ENCODE results near the gene TEAD1. TPM values are rescaled to one million over a fixed set of nuclear protein-coding genes. Genes with fewer than 3 reads are reported as not detected.

The TEAD1 gene
- total and polyA plus RNA-seq, 3 experiments from 2014 or later, result 0.59 to 0.89 TPM; not detected in 1

- H3K27ac Mint-ChIP-seq, result no peak overlapping the region
- Histone ChIP-seq H3K36me3 (ENCODE audit: insufficient read depth, low read length) (no peaks in the 10 kb centered on the region), H3K27ac (ENCODE audit: low read depth, low read length) (no peak overlapping the region), H3K27me3 (ENCODE audit: insufficient read depth, low read length, poor library complexity, severe bottlenecking) (no peaks in the 10 kb centered on the region), H3K4me1 (ENCODE audit: insufficient read depth, low read length) (no peaks in the 10 kb centered on the region), H3K4me3 (ENCODE audit: low read length) (no peak overlapping the region), H3K9me3 (ENCODE audit: low read length) (no peaks in the 10 kb centered on the region)
- H3K9me3 Mint-ChIP-seq, result peaks cover 8 to 19% (median 12%) of the 10 kb centered on the region in 5 donors
- DNase-seq, result no peak
- H3K36me3 Mint-ChIP-seq, result no peaks in the 10 kb centered on the region
- ChIA-PET POLR2A (no interaction called here), CTCF (no interaction called here)
- no peak overlapping the region for H3K4me3 Mint-ChIP-seq
- peaks cover 11 to 28% of the 10 kb centered on the region in 2 donors for H3K27me3 Mint-ChIP-seq
- no peaks in the 10 kb centered on the region for H3K4me1 Mint-ChIP-seq
Observed at GRCh38 chr11:12655842-12656241, 18.4 kb upstream of the TEAD1 start.

- Histone ChIP-seq H3K4me3 (ENCODE audit: low read length) (no peak overlapping the region), H3K27ac (ENCODE audit: low read depth, low read length) (no peak overlapping the region), H3K27me3 (ENCODE audit: insufficient read depth, low read length, poor library complexity, severe bottlenecking) (no peaks in the 10 kb centered on the region), H3K4me1 (ENCODE audit: insufficient read depth, low read length) (no peaks in the 10 kb centered on the region), H3K36me3 (ENCODE audit: insufficient read depth, low read length) (no peaks in the 10 kb centered on the region), H3K9me3 (ENCODE audit: low read length) (no peaks in the 10 kb centered on the region)
- Mint-ChIP-seq H3K36me3 (no peaks in the 10 kb centered on the region), H3K27ac (no peak overlapping the region), H3K4me1 (no peaks in the 10 kb centered on the region), H3K27me3 (peaks cover 9 to 36% of the 10 kb centered on the region in 2 donors), H3K9me3 (peaks cover 8 to 19% (median 12%) of the 10 kb centered on the region in 5 donors), H3K4me3 (no peak overlapping the region)
- DNase-seq, result no peak
- CTCF ChIA-PET, result no interaction called here
- POLR2A ChIA-PET, result no interaction called here
Observed at GRCh38 chr11:12657336-12657735, 16.9 kb upstream of the TEAD1 start.

GRCh38 chr11:12657981-12658380, 16.2 kb upstream of the TEAD1 start:
- ChIA-PET CTCF (no interaction called here), POLR2A (no interaction called here)
- peaks cover 8 to 19% (median 12%) of the 10 kb centered on the region in 5 donors for H3K9me3 Mint-ChIP-seq

GRCh38 chr11:12662101-12662689, 12.0 kb upstream of the TEAD1 start:
- CTCF ChIA-PET, result no interaction called here

More at GRCh38 chr11:12657981-12658380, 16.2 kb upstream of the TEAD1 start:
- H3K27ac Mint-ChIP-seq, result no peak overlapping the region
- Histone ChIP-seq H3K27me3 (ENCODE audit: insufficient read depth, low read length, poor library complexity, severe bottlenecking) (no peaks in the 10 kb centered on the region), H3K4me1 (ENCODE audit: insufficient read depth, low read length) (no peaks in the 10 kb centered on the region), H3K4me3 (ENCODE audit: low read length) (no peak overlapping the region), H3K9me3 (ENCODE audit: low read length) (no peaks in the 10 kb centered on the region), H3K27ac (ENCODE audit: low read depth, low read length) (no peak overlapping the region), H3K36me3 (ENCODE audit: insufficient read depth, low read length) (no peaks in the 10 kb centered on the region)
- H3K27me3 Mint-ChIP-seq, result peaks cover 9 to 35% of the 10 kb centered on the region in 2 donors
- H3K4me1 Mint-ChIP-seq, result no peaks in the 10 kb centered on the region
- no peaks in the 10 kb centered on the region for H3K36me3 Mint-ChIP-seq
- H3K4me3 Mint-ChIP-seq, result no peak overlapping the region
- DNase-seq, result no peak

GRCh38 chr11:12664385-12664784, 9.8 kb upstream of the TEAD1 start:
- Histone ChIP-seq H3K27me3 (ENCODE audit: insufficient read depth, low read length, poor library complexity, severe bottlenecking) (no peaks in the 10 kb centered on the region), H3K9me3 (ENCODE audit: low read length) (no peaks in the 10 kb centered on the region), H3K27ac (ENCODE audit: low read depth, low read length) (no peak overlapping the region), H3K4me3 (ENCODE audit: low read length) (no peak overlapping the region), H3K4me1 (ENCODE audit: insufficient read depth, low read length) (no peaks in the 10 kb centered on the region), H3K36me3 (ENCODE audit: insufficient read depth, low read length) (no peaks in the 10 kb centered on the region)
- ChIA-PET POLR2A (no interaction called here), CTCF (no interaction called here)
- no peak for DNase-seq
- Mint-ChIP-seq H3K4me1 (no peaks in the 10 kb centered on the region), H3K9me3 (peaks cover 0 to 11% (median 3%) of the 10 kb centered on the region in 5 donors), H3K4me3 (no peak overlapping the region), H3K36me3 (peaks cover 0 to 7% (median 0%) of the 10 kb centered on the region in 3 donors), H3K27me3 (peaks cover 22 to 67% of the 10 kb centered on the region in 2 donors), H3K27ac (no peak overlapping the region)

More at GRCh38 chr11:12662101-12662689, 12.0 kb upstream of the TEAD1 start:
- POLR2A ChIA-PET, result no interaction called here
- no peaks in the 10 kb centered on the region for H3K36me3 ChIP-seq (ENCODE audit: insufficient read depth, low read length)
- no peak overlapping the region for H3K4me3 Mint-ChIP-seq
- no peak for DNase-seq
- H3K27ac Mint-ChIP-seq, result no peak overlapping the region
- no peak overlapping the region for H3K27ac ChIP-seq (ENCODE audit: low read depth, low read length)
- H3K27me3 ChIP-seq (ENCODE audit: insufficient read depth, low read length, poor library complexity, severe bottlenecking), result no peaks in the 10 kb centered on the region
- no peak overlapping the region for H3K4me3 ChIP-seq (ENCODE audit: low read length)
- H3K4me1 Mint-ChIP-seq, result no peaks in the 10 kb centered on the region
- H3K27me3 Mint-ChIP-seq, result peaks cover 15 to 56% of the 10 kb centered on the region in 2 donors
- no peaks in the 10 kb centered on the region for H3K9me3 ChIP-seq (ENCODE audit: low read length)
- no peaks in the 10 kb centered on the region for H3K4me1 ChIP-seq (ENCODE audit: insufficient read depth, low read length)
- H3K36me3 Mint-ChIP-seq, result no peaks in the 10 kb centered on the region
- H3K9me3 Mint-ChIP-seq, result peaks cover 0 to 7% (median 2%) of the 10 kb centered on the region in 5 donors

- Mint-ChIP-seq H3K27me3 (peaks cover 35 to 67% of the 10 kb centered on the region in 2 donors), H3K36me3 (peaks cover 0 to 8% (median 0%) of the 10 kb centered on the region in 3 donors), H3K4me3 (no peak overlapping the region), H3K9me3 (peaks cover 0 to 9% (median 4%) of the 10 kb centered on the region in 5 donors), H3K27ac (no peak overlapping the region), H3K4me1 (peaks cover 0 to 2% (median 0%) of the 10 kb centered on the region in 3 donors)
- ChIA-PET CTCF (no interaction called here), POLR2A (no interaction called here)
- no peak overlapping the region for H3K4me3 ChIP-seq (ENCODE audit: low read length)
- H3K27me3 ChIP-seq (ENCODE audit: insufficient read depth, low read length, poor library complexity, severe bottlenecking), result peaks cover 22% of the 10 kb centered on the region
- no peaks in the 10 kb centered on the region for H3K36me3 ChIP-seq (ENCODE audit: insufficient read depth, low read length)
- no peaks in the 10 kb centered on the region for H3K9me3 ChIP-seq (ENCODE audit: low read length)
- H3K27ac ChIP-seq (ENCODE audit: low read depth, low read length), result no peak overlapping the region
- H3K4me1 ChIP-seq (ENCODE audit: insufficient read depth, low read length), result no peaks in the 10 kb centered on the region
- no peak for DNase-seq
Observed at GRCh38 chr11:12666915-12667314, 7.3 kb upstream of the TEAD1 start.

- CTCF ChIA-PET, result no interaction called here
- peaks cover 40 to 70% of the 10 kb centered on the region in 2 donors for H3K27me3 Mint-ChIP-seq
Observed at GRCh38 chr11:12667646-12668045, 6.6 kb upstream of the TEAD1 start.

GRCh38 chr11:12668166-12668565, 6.1 kb upstream of the TEAD1 start:
- H3K9me3 ChIP-seq (ENCODE audit: low read length), result no peaks in the 10 kb centered on the region
- peaks cover 32% of the 10 kb centered on the region for H3K27me3 ChIP-seq (ENCODE audit: insufficient read depth, low read length, poor library complexity, severe bottlenecking)
- Mint-ChIP-seq H3K27ac (no peak overlapping the region), H3K27me3 (peaks cover 42 to 72% of the 10 kb centered on the region in 2 donors), H3K4me3 (no peak overlapping the region), H3K9me3 (peaks cover 0 to 9% (median 4%) of the 10 kb centered on the region in 5 donors), H3K36me3 (peaks cover 0 to 8% (median 0%) of the 10 kb centered on the region in 3 donors), H3K4me1 (peaks cover 3 to 11% (median 7%) of the 10 kb centered on the region in 3 donors)
- no peak overlapping the region for H3K4me3 ChIP-seq (ENCODE audit: low read length)
- ChIA-PET POLR2A (no interaction called here), CTCF (no interaction called here)
- H3K36me3 ChIP-seq (ENCODE audit: insufficient read depth, low read length), result no peaks in the 10 kb centered on the region
- DNase-seq, result no peak
- no peak overlapping the region for H3K27ac ChIP-seq (ENCODE audit: low read depth, low read length)
- peaks cover 5% of the 10 kb centered on the region for H3K4me1 ChIP-seq (ENCODE audit: insufficient read depth, low read length)

More at GRCh38 chr11:12667646-12668045, 6.6 kb upstream of the TEAD1 start:
- Mint-ChIP-seq H3K4me1 (peaks cover 3 to 9% (median 5%) of the 10 kb centered on the region in 3 donors), H3K9me3 (peaks cover 0 to 9% (median 4%) of the 10 kb centered on the region in 5 donors), H3K27ac (no peak overlapping the region), H3K4me3 (no peak overlapping the region), H3K36me3 (peaks cover 0 to 8% (median 0%) of the 10 kb centered on the region in 3 donors)
- no peaks in the 10 kb centered on the region for H3K4me1 ChIP-seq (ENCODE audit: insufficient read depth, low read length)
- POLR2A ChIA-PET, result no interaction called here
- DNase-seq, result no peak
- H3K27ac ChIP-seq (ENCODE audit: low read depth, low read length), result no peak overlapping the region
- H3K36me3 ChIP-seq (ENCODE audit: insufficient read depth, low read length), result no peaks in the 10 kb centered on the region
- no peak overlapping the region for H3K4me3 ChIP-seq (ENCODE audit: low read length)
- H3K9me3 ChIP-seq (ENCODE audit: low read length), result no peaks in the 10 kb centered on the region
- H3K27me3 ChIP-seq (ENCODE audit: insufficient read depth, low read length, poor library complexity, severe bottlenecking), result peaks cover 29% of the 10 kb centered on the region
